WTC11 (cell line): ENCODE results near the gene NR2F6.

Experiments
- CBFB ChIP-seq: sonication (generic); formaldehyde crosslinking; IDR thresholded peaks from 2 replicates; pipeline ENCODE4 v1.8.1; 2022; ENCODE audit warnings: mild to moderate bottlenecking, low read depth, missing genetic modification reagents
- CTCF ChIP-seq: fragments of 200-600 bp; IDR thresholded peaks from 2 replicates; pipeline ENCODE4 v1.8.0; 2022; ENCODE audit warnings: antibody characterized with exemption
- E2F1 ChIP-seq: sonication (generic); formaldehyde crosslinking; IDR thresholded peaks from 2 replicates; pipeline ENCODE4 v1.8.0; 2022; ENCODE audit warnings: mild to moderate bottlenecking, missing genetic modification reagents
- E2F5 ChIP-seq: sonication (generic); formaldehyde crosslinking; IDR thresholded peaks from 2 replicates; pipeline ENCODE4 v1.8.1; 2022; ENCODE audit warnings: mild to moderate bottlenecking, moderate library complexity, missing genetic modification reagents
- ERG ChIP-seq: fragments of 250-450 bp; sonication (Bioruptor Pico); IDR thresholded peaks from 2 replicates; pipeline ENCODE4 v1.8.0; 2021; ENCODE audit warnings: mild to moderate bottlenecking
- SMAD4 ChIP-seq: sonication (generic); formaldehyde crosslinking; IDR thresholded peaks from 2 replicates; pipeline ENCODE4 v1.8.0; 2022; ENCODE audit warnings: mild to moderate bottlenecking, missing genetic modification reagents
- SP1 ChIP-seq: sonication (generic); formaldehyde crosslinking; conservative IDR thresholded peaks from 2 replicates; pipeline ENCODE4 v1.8.1; 2022; ENCODE audit warnings: missing genetic modification reagents
- USF2 ChIP-seq: sonication (generic); formaldehyde crosslinking; IDR thresholded peaks from 2 replicates; pipeline ENCODE4 v1.8.1; 2023; ENCODE audit warnings: mild to moderate bottlenecking, missing genetic modification reagents, moderate library complexity
- ZNF232 ChIP-seq: sonication (generic); formaldehyde crosslinking; IDR thresholded peaks from 2 replicates; pipeline ENCODE4 v1.8.0; 2022; ENCODE audit warnings: mild to moderate bottlenecking, missing genetic modification reagents

GRCh38 chr19:17244618-17245534 is 843 bp downstream of the NR2F6 start:
- TF ChIP-seq SMAD4 (CRISPR knock-in tag) (no peak), USF2 (CRISPR knock-in tag) (no peak), E2F5 (CRISPR knock-in tag) (no peak), ZNF232 (no peak), CTCF (no peak), CBFB (CRISPR knock-in tag) (no peak), ERG (CRISPR knock-in tag) (no peak), E2F1 (CRISPR knock-in tag) (no peak), SP1 (CRISPR knock-in tag) (0 out of 2 replicates have a peak, but pooled peaks have one; percentile 21)
